NCI-H1417 treated with DMSO at 0.1 percent for 48 hours (cell line): ENCODE data around the gene PANK2.
"Not testable (repeated sequence)": the region's sequence is repeated elsewhere in the genome, so short reads cannot be mapped to it uniquely, and the experiment has no call there.

ENCODE experiments used
- DNase-seq: peaks from one replicate; lab custom pipeline; 2025; lab: John Stamatoyannopoulos, UW

Gene PANK2

GRCh38 chr20:3888622-3889488, at the start of gene PANK2:
Gene PANK2 (plus strand): TSS chr20:3889387.
- peak; percentile 93 for DNase-seq

DNA sequence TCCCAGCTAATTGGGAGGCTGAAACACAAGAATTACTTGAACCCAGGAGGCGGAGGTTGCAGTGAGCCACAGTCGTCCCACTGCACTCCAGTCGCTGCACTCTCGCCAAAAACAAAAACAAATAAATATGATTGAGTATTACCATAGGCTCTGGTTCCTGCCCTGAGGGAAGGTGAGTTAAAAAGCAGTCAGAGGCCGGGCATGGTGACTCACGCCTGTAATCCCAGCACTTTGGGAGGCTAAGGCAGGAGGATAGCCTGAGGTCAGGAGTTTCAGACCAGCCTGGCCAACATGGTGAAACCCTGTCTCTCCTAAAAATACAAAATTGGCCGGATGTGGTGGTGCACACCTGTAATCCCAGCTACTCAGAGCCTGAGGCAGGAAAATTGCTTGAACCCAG, 49.0 kb upstream of the PANK2 start:
- not testable (repeated sequence) for DNase-seq

GRCh38 chr20:3842348-3842930, 46.7 kb upstream of the PANK2 start:
- no peak for DNase-seq

- DNase-seq: no peak
These were observed 45.7 kb upstream of the PANK2 start for GRCh38 chr20:3843490-3843889.

DNA sequence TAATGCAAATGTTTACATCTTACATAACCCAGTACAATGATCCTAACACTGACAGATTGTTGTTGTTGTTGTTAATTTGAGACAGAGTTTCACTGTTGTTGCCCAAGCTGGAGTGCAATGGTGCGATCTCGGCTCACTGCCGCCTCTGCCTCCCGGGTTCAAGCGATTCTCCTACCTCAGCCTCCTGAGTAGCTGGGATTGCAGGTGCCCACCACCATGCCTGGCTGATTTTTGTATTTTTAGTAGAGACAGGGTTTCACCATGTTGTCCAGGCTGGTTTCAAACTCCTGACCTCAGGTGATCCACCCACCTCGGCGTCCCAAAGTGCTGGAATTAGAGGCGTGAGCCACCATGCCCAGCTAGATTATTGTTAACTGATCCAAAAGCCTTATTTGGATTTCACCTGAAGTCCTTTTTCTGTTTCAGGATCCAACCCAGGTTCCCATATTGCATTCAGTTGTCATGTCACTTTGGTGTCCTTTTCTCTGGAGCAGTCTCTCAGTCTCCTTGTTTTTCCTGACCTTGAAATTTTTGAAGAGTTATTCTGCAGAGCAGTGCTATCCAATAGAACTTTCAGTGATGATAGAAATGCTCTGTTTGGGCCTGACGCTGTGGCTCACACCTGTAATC, 45.1 kb upstream of the PANK2 start:
- DNase-seq: not testable (repeated sequence)

GRCh38 chr20:3846378-3846739, 42.8 kb upstream of the PANK2 start:
- no peak for DNase-seq

- DNase-seq: peak; percentile 45
These were observed 42.3 kb upstream of the PANK2 start, which contains the start of gene MAVS for GRCh38 chr20:3846740-3847428. Gene MAVS (plus strand): TSS chr20:3846834. CDS start chr20:3854625, 7,791 bp downstream.

DNA sequence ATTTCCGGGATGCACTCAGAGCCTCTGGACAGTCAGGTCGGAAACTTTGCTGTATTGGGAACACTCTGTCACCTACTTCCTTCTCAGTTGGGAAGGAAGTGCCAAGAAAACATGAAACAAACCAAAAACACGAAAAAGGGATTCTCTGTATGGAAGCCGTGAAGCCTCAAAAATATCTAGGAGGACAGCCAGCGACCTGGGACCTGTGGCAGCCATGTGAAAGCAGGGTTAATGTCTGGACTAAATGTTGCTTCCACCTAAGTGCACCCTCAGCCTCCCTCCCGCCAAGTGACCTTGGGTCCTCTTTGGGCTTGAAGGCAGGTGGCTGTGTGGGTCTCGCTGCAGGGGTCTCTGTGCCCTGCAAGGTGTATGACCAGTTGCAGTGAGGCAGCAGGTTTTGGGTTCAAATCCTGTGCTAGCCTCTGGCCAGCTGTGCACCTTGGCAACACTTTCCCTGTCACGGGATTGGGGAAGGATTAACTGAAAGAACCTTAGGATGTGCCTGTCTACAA, 41.7 kb upstream of the PANK2 start:
- no peak for DNase-seq

- no peak for DNase-seq
These were observed 40.6 kb upstream of the PANK2 start for GRCh38 chr20:3848565-3848964.

- no peak for DNase-seq
These were observed 34.7 kb upstream of the PANK2 start for GRCh38 chr20:3854462-3854871.

GRCh38 chr20:3857405-3857804, 31.8 kb upstream of the PANK2 start:
- peak; percentile 53 for DNase-seq

- no peak for DNase-seq
These were observed 30.5 kb upstream of the PANK2 start for GRCh38 chr20:3858689-3859088.

GRCh38 chr20:3861191-3861590, 28.0 kb upstream of the PANK2 start:
- no peak for DNase-seq

GRCh38 chr20:3862333-3862732, 26.9 kb upstream of the PANK2 start:
- no peak for DNase-seq

- no peak for DNase-seq
These were observed 25.9 kb upstream of the PANK2 start for GRCh38 chr20:3863317-3863716.

DNA sequence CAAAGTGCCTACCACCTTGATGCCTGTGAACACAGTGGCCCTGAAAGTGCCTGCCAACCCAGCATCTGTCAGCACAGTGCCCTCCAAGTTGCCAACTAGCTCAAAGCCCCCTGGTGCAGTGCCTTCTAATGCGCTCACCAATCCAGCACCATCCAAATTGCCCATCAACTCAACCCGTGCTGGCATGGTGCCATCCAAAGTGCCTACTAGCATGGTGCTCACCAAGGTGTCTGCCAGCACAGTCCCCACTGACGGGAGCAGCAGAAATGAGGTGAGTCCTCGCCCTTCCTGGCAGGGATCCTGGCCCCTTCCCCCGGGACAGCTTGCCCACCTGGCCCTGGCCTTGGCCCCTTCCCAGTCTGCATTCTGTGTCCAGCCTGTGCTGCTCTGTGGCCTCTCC, 24.7 kb upstream of the PANK2 start:
- no peak for DNase-seq

- no peak for DNase-seq
These were observed 23.9 kb upstream of the PANK2 start for GRCh38 chr20:3865152-3865886.

GRCh38 chr20:3865887-3866407, 23.2 kb upstream of the PANK2 start:
- DNase-seq: no peak

DNA sequence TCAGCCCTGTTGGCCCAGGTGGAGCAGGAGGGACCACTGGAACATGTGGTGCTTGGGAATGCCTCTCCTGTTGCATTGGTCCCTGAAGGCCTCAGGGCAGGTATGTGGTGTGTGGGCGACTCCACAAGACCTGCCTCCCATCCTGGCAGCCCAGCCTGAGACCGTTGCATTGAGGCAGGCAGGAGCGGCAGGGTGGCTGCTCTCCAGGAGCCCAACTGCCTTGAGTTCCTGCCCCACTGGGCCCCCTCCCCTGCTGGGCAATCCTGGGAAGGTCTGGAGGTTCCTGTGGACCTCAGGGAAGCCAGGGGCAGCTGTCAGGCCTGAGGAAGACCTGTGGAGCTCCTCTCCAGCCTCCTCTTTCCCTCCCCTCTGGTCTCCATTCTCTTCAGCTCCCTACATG, 22.7 kb upstream of the PANK2 start:
- DNase-seq: no peak

GRCh38 chr20:3867802-3868201, 21.4 kb upstream of the PANK2 start:
- DNase-seq: no peak
